ENCODE data around the gene GIMD1. TPM values are rescaled to one million over a fixed set of nuclear protein-coding genes. Genes with fewer than 3 reads are reported as not detected.
"Not testable (repeated sequence)": the region's sequence is repeated elsewhere in the genome, so short reads cannot be mapped to it uniquely, and the experiment has no call there.

The GIMD1 gene
- total RNA-seq, 1 experiment from 2014 or later: not detected

- H3K4me2 ChIP-seq: no peak overlapping the region
Measured at GRCh38 chr4:106401157-106401556, 32.6 kb upstream of the GIMD1 start.

GRCh38 chr4:106398898-106399297, 30.3 kb upstream of the GIMD1 start:
- intact Hi-C loops (cut with micrococcal nuclease; ENCODE audit: unreplicated experiment); H3K9me3 ChIP-seq (ENCODE audit: insufficient read depth, low read depth); H3K27me3 ChIP-seq (ENCODE audit: insufficient read depth, low read depth); CTCF ChIA-PET; BruUV-seq (replicated peaks); H3K4me2 ChIP-seq; H3K4me1 ChIP-seq (replicated peaks; ENCODE audit: insufficient read depth); H3K27ac ChIP-seq; DNase-seq; H3K36me3 ChIP-seq (ENCODE audit: low read depth); H3K79me2 ChIP-seq (ENCODE audit: low read depth); H4K20me1 ChIP-seq (ENCODE audit: insufficient read depth); H3K4me3 ChIP-seq; H2AFZ ChIP-seq; POLR2A ChIA-PET (ENCODE audit: unreplicated experiment); H3F3A ChIP-seq (ENCODE audit: insufficient read depth, low read depth); H3K9me2 ChIP-seq (ENCODE audit: insufficient read depth): not testable (repeated sequence)

More at GRCh38 chr4:106401157-106401556, 32.6 kb upstream of the GIMD1 start:
- H3F3A ChIP-seq (ENCODE audit: insufficient read depth, low read depth): no peaks in the 10 kb centered on the region
- TF ChIP-seq CTCF (conservative IDR thresholded peaks at IDR 0.05) (no peak), EZH2 (IDR thresholded peaks at IDR 0.05; ENCODE audit: low read depth) (no peak)
- H3K4me3 ChIP-seq: no peak overlapping the region
- H3K4me1 ChIP-seq (replicated peaks; ENCODE audit: insufficient read depth): no peaks in the 10 kb centered on the region
- H3K27ac ChIP-seq: no peak overlapping the region
- POLR2A ChIA-PET (ENCODE audit: unreplicated experiment): no interaction called here
- no peaks in the 10 kb centered on the region for H3K9me3 ChIP-seq (ENCODE audit: insufficient read depth, low read depth)
- no peak overlapping the region for H2AFZ ChIP-seq
- intact Hi-C loops (cut with micrococcal nuclease; ENCODE audit: unreplicated experiment): no loop called here
- H3K9me2 ChIP-seq (ENCODE audit: insufficient read depth): no peaks in the 10 kb centered on the region; the same call in 1 of the 2 replicates
- CTCF ChIA-PET: no interaction called here
- H4K20me1 ChIP-seq (ENCODE audit: insufficient read depth): no peaks in the 10 kb centered on the region
- H3K36me3 ChIP-seq (ENCODE audit: low read depth): no peaks in the 10 kb centered on the region
- no peaks in the 10 kb centered on the region for H3K79me2 ChIP-seq (ENCODE audit: low read depth)
- H3K27me3 ChIP-seq (ENCODE audit: insufficient read depth, low read depth): no peaks in the 10 kb centered on the region
- no peak for DNase-seq
- BruUV-seq (replicated peaks): no TSS peak

GRCh38 chr4:106395582-106395981, 27.0 kb upstream of the GIMD1 start:
- CTCF ChIA-PET: no interaction called here
- POLR2A ChIA-PET (ENCODE audit: unreplicated experiment): no interaction called here

More at GRCh38 chr4:106395582-106395981, 27.0 kb upstream of the GIMD1 start:
- Histone ChIP-seq H3K27ac (no peak overlapping the region), H3K79me2 (ENCODE audit: low read depth) (no peaks in the 10 kb centered on the region), H3K27me3 (ENCODE audit: insufficient read depth, low read depth) (no peaks in the 10 kb centered on the region), H3F3A (ENCODE audit: insufficient read depth, low read depth) (no peaks in the 10 kb centered on the region), H4K20me1 (ENCODE audit: insufficient read depth) (no peaks in the 10 kb centered on the region), H3K4me2 (no peak overlapping the region), H3K36me3 (ENCODE audit: low read depth) (no peaks in the 10 kb centered on the region), H3K9me3 (ENCODE audit: insufficient read depth, low read depth) (no peaks in the 10 kb centered on the region), H3K4me3 (no peak overlapping the region), H3K4me1 (replicated peaks; ENCODE audit: insufficient read depth) (no peaks in the 10 kb centered on the region), H3K9me2 (ENCODE audit: insufficient read depth) (no peaks in the 10 kb centered on the region), H2AFZ (no peak overlapping the region)
- no peak for DNase-seq
- intact Hi-C loops (cut with micrococcal nuclease; ENCODE audit: unreplicated experiment): no loop called here
- BruUV-seq (replicated peaks): no TSS peak
- TF ChIP-seq CTCF (conservative IDR thresholded peaks at IDR 0.05) (no peak), EZH2 (IDR thresholded peaks at IDR 0.05; ENCODE audit: low read depth) (no peak)
